ENCODE measurements around the gene KREMEN1. TPM values are rescaled to one million over a fixed set of nuclear protein-coding genes. Genes with fewer than 3 reads are reported as not detected.

The KREMEN1 gene
- total and polyA plus RNA-seq, 9 of the 15 experiments (the other 6 are each of a cell fraction or from before 2014, with no cell fraction given), result 0.69 to 11.5 (median 4.3) TPM

DNA sequence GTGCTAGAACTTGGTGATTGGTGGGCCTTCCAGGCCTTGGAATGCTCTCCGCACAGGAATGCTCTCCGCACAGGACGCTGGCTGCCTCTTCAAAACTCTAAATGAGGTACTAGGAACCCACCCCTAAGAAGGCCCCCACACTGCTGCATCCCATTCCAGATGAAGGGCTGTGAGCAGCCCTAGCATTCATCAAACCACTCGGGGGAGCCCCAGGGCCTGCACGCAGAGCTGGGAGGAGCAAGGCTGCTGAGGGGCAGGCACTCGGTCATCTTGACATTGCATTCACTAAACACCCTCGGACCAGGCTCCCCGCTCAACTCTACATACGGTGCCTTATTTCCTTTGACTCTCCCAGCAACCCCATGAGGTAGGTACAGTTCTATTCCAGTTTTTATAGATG lies 83.7 kb downstream of the KREMEN1 start (continued):
- TF ChIP-seq, protein P1, sequence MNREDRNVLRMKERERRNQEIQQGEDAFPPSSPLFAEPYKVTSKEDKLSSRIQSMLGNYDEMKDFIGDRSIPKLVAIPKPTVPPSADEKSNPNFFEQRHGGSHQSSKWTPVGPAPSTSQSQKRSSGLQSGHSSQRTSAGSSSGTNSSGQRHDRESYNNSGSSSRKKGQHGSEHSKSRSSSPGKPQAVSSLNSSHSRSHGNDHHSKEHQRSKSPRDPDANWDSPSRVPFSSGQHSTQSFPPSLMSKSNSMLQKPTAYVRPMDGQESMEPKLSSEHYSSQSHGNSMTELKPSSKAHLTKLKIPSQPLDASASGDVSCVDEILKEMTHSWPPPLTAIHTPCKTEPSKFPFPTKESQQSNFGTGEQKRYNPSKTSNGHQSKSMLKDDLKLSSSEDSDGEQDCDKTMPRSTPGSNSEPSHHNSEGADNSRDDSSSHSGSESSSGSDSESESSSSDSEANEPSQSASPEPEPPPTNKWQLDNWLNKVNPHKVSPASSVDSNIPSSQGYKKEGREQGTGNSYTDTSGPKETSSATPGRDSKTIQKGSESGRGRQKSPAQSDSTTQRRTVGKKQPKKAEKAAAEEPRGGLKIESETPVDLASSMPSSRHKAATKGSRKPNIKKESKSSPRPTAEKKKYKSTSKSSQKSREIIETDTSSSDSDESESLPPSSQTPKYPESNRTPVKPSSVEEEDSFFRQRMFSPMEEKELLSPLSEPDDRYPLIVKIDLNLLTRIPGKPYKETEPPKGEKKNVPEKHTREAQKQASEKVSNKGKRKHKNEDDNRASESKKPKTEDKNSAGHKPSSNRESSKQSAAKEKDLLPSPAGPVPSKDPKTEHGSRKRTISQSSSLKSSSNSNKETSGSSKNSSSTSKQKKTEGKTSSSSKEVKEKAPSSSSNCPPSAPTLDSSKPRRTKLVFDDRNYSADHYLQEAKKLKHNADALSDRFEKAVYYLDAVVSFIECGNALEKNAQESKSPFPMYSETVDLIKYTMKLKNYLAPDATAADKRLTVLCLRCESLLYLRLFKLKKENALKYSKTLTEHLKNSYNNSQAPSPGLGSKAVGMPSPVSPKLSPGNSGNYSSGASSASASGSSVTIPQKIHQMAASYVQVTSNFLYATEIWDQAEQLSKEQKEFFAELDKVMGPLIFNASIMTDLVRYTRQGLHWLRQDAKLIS (CRISPR knock-in tag; IDR thresholded peaks at IDR 0.05), result no peak
- TF ChIP-seq, protein P2, sequence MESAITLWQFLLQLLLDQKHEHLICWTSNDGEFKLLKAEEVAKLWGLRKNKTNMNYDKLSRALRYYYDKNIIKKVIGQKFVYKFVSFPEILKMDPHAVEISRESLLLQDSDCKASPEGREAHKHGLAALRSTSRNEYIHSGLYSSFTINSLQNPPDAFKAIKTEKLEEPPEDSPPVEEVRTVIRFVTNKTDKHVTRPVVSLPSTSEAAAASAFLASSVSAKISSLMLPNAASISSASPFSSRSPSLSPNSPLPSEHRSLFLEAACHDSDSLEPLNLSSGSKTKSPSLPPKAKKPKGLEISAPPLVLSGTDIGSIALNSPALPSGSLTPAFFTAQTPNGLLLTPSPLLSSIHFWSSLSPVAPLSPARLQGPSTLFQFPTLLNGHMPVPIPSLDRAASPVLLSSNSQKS (CRISPR knock-in tag; IDR thresholded peaks at IDR 0.05), result no peak
- TF ChIP-seq GTF2A2 (tag; IDR thresholded peaks at IDR 0.05) (no peak), TOE1 (IDR thresholded peaks at IDR 0.05; ENCODE audit: borderline replicate concordance) (no peak), TOE1 (CRISPR knock-in tag; IDR thresholded peaks at IDR 0.05; ENCODE audit: borderline replicate concordance, low read depth) (no peak), ZNF282 (CRISPR knock-in tag; IDR thresholded peaks at IDR 0.05) (no peak), PHF20 (IDR thresholded peaks at IDR 0.05; ENCODE audit: partially characterized antibody) (no peak), LEF1 (IDR thresholded peaks at IDR 0.05) (no peak), RAD21 (CRISPR knock-in tag; conservative IDR thresholded peaks at IDR 0.05 in 1 of 2, IDR thresholded peaks at IDR 0.05 in 1 of 2) (peak; percentile 13 to 62; a peak in 2 of 4 replicates), THRAP3 (IDR thresholded peaks at IDR 0.05; ENCODE audit: borderline replicate concordance) (no peak), ZNF384 (IDR thresholded peaks at IDR 0.05; ENCODE audit: low read depth, low read length) (no peak), GABPB1 (CRISPR knock-in tag; IDR thresholded peaks at IDR 0.05) (no peak), ARHGAP35 (IDR thresholded peaks at IDR 0.05; ENCODE audit: partially characterized antibody) (no peak), MEIS2 (IDR thresholded peaks at IDR 0.05; ENCODE audit: partially characterized antibody) (peak; percentile 19)
- TF ChIP-seq, protein P3, sequence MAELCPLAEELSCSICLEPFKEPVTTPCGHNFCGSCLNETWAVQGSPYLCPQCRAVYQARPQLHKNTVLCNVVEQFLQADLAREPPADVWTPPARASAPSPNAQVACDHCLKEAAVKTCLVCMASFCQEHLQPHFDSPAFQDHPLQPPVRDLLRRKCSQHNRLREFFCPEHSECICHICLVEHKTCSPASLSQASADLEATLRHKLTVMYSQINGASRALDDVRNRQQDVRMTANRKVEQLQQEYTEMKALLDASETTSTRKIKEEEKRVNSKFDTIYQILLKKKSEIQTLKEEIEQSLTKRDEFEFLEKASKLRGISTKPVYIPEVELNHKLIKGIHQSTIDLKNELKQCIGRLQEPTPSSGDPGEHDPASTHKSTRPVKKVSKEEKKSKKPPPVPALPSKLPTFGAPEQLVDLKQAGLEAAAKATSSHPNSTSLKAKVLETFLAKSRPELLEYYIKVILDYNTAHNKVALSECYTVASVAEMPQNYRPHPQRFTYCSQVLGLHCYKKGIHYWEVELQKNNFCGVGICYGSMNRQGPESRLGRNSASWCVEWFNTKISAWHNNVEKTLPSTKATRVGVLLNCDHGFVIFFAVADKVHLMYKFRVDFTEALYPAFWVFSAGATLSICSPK (IDR thresholded peaks at IDR 0.05; ENCODE audit: borderline replicate concordance), result no peak
- TF ChIP-seq, protein P4, sequence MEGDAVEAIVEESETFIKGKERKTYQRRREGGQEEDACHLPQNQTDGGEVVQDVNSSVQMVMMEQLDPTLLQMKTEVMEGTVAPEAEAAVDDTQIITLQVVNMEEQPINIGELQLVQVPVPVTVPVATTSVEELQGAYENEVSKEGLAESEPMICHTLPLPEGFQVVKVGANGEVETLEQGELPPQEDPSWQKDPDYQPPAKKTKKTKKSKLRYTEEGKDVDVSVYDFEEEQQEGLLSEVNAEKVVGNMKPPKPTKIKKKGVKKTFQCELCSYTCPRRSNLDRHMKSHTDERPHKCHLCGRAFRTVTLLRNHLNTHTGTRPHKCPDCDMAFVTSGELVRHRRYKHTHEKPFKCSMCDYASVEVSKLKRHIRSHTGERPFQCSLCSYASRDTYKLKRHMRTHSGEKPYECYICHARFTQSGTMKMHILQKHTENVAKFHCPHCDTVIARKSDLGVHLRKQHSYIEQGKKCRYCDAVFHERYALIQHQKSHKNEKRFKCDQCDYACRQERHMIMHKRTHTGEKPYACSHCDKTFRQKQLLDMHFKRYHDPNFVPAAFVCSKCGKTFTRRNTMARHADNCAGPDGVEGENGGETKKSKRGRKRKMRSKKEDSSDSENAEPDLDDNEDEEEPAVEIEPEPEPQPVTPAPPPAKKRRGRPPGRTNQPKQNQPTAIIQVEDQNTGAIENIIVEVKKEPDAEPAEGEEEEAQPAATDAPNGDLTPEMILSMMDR (IDR thresholded peaks at IDR 0.05 in 2 of 3, conservative IDR thresholded peaks at IDR 0.05 in 1 of 3; ENCODE audit: insufficient read depth in 2 of 3, low read depth in 1 of 3, low read length in 3 of 3), result peak; percentile 45 to 56 (median 53); a peak in 5 of 6 replicates
- TF ChIP-seq, protein P5, sequence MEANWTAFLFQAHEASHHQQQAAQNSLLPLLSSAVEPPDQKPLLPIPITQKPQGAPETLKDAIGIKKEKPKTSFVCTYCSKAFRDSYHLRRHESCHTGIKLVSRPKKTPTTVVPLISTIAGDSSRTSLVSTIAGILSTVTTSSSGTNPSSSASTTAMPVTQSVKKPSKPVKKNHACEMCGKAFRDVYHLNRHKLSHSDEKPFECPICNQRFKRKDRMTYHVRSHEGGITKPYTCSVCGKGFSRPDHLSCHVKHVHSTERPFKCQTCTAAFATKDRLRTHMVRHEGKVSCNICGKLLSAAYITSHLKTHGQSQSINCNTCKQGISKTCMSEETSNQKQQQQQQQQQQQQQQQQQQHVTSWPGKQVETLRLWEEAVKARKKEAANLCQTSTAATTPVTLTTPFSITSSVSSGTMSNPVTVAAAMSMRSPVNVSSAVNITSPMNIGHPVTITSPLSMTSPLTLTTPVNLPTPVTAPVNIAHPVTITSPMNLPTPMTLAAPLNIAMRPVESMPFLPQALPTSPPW (CRISPR knock-in tag; IDR thresholded peaks at IDR 0.05), result no peak
- TF ChIP-seq, protein P6, sequence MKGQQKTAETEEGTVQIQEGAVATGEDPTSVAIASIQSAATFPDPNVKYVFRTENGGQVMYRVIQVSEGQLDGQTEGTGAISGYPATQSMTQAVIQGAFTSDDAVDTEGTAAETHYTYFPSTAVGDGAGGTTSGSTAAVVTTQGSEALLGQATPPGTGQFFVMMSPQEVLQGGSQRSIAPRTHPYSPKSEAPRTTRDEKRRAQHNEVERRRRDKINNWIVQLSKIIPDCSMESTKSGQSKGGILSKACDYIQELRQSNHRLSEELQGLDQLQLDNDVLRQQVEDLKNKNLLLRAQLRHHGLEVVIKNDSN (CRISPR knock-in tag; IDR thresholded peaks at IDR 0.05), result no peak
